IPS-11a (cell line): ENCODE data around the gene TRA2A.
A peak's percentile ranks its signal among the peaks of the same experiment; 100 is the strongest.
"Not testable (repeated sequence)": the region's sequence is repeated elsewhere in the genome, so short reads cannot be mapped to it uniquely, and the experiment has no call there.

Experiments
- H3K4me3 ChIP-seq: one replicate; pipeline ENCODE4 v1.5.1; 2013; ENCODE audit warnings: low read depth, low read length, control low read depth

Gene TRA2A

DNA sequence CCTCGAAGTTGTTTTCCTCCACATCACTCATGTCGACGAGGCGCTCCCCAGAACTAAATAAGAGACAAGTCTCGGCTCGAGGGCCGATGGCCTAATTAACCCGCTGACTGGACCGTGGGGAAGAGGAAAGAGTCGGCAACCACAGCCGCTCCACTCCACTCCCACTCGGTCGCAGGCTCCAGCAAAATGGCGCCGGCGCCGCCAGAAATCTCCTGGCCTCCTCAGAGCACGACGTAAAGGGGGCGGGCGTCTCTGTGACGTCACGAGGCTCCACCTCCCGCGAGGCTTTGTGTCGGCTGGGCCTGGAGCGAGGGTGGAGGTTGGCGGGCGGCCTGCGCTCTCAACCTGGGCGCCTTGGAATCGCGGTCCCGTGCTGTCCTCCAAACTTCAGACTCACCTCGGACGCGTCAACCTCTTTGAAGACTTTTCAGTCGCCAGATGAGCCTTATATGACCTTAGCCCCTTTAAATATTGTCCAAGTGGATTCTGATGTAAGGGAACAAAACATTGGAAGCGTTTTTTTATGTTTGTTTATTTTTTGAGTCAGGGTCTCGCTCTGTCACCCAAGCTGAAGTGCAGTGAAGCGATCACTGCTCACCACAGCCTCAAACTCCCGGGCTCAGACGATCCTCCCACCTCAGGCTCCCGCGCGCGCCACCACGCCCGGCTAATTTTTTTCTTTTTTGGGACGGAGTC, at the start of gene TRA2A:
TSS of gene TRA2A (minus strand) at position 188 of the 696 bp plus-strand sequence. CDS start at position 31, 157 bp downstream.
- H3K4me3 ChIP-seq = peak within 1 kb of the TSS; percentile 96

DNA sequence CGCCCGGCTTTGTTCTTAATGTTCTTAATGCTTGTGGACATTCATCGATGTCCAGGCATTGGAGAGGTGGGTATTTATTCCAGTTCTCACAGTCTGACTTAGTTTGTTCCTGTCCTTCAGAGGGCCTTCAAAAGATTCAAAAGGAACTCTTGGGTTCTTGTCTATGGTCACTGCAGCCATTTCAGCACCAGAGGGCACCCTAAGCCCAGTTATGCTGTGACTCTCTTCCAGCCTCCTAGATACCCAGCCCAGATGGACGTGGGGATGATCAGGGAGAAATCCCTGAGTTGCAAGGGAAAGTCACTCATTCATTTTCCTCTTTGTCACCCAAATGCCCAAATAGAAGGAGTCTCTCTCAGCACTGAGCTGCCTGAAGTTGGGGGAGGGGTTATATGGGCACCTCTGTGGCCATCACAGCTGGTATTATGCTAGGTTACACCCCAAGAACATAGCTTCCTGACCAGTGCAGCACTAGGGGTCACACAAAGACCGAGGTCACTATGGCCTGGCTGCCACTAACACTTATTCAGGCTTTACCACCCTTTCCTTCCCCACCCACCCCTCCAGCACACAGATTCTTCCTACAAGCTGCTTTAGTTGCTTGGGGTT, 38.9 kb upstream of the TRA2A start:
- no peak overlapping the region for H3K4me3 ChIP-seq

DNA sequence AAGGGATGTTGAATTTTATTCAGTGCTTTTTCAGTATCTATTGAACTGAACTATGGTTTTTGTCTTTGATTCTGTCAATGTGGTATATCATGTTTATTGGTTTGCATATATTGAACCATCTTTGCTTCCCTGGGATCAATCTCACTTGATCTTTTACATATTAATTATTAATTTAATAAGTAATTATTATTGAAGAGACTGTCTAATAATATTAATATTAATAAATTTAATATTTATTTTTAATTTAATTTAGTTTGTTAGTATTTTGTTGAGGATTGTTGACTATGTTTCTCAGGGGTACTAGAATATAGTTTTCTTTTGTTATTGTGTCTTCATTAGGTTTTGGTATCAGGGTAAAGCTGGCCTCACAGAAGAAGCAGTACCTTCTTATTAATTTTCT, 26.5 kb upstream of the TRA2A start:
- no peak overlapping the region for H3K4me3 ChIP-seq

DNA sequence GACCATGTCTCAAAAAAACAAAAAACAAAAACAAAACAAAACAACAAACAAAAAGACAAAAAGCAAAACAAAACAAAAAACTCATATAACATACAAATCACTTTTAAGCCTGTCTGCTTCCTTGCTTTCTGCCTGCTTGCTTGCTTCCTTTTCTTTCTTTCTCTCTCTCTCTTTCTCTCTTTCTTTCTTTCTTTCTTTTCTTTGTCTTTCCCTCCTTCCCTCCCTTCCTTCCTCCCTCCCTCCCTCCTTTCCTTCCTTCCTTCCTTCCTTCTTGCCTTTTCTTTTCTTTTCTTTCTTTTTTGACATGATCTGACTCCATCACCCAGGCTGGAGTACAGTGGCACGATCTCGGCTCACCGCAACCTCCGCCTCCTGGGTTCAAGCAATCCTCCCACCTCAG, 15.9 kb upstream of the TRA2A start:
- H3K4me3 ChIP-seq = no peak overlapping the region

DNA sequence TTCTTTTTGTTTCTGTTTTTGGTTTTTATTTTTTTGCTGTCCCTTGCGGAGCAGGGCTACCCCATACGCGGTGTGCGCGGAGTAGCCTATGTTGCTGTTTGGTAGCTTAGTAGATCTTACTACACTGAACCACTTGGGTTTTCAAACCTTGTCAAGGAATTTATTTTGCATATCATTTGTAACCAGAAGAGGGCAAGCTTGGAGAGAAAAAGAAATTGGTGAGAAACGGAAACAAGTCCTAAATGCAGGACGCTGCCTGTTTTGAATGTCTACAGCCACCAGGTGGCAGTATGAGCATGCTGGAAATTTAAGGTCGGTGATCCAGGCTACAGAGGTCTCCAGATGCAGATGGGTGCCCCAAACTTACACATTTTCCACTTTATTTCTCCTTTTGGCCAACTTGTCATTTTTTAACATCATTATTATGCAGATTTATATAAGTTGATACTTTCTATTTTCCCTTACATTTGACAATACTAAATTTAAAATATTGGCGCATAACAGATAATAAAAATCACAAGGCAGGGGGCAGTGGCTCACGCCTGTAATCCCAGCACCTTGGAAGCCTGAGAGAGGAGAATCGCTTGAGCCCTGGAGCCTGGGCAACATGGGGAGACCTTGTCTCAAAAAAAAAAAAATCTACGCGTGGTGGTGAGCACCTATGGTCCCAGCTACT, 15.3 kb upstream of the TRA2A start:
- H3K4me3 ChIP-seq = no peak overlapping the region

DNA sequence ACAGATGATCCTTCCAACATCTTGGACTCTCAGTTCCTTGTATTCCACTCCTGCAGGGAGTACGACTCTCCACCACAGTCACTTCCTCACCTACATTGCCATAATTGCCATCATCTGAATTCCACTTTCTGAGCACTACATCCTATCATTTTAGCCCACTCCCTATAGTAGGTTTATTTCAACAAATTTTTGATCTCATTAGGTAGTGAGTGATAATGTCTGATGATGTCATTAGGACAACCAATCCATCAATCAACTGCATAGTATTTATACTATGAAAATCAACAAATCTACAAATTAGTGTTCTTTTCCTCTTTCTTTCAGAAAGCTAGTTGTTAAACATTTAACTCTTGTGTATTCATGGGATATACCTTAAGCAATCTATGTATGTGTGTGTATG, 13.7 kb upstream of the TRA2A start:
- no peak overlapping the region for H3K4me3 ChIP-seq

DNA sequence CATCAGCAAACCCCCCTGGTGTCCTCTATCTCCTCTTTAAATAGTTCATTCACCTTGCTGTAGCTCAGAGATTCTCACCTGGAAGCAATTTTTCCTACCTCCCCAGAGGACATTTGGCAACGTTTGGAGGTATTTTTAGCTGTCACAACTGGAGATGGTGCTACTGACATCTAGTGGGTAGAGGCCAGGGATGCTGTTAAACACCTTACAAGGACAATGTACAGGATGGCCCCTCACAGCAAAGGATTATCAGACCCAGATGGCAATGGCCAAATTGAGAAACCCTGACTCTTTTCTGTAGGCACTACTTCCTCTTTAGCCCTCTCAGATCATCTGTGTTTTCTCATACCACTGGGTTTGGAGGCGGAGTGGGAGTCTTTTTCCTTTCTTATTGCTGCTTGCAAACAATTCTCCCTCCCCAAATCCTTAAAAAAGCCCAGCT, 13.2 kb upstream of the TRA2A start:
- H3K4me3 ChIP-seq = no peak overlapping the region

DNA sequence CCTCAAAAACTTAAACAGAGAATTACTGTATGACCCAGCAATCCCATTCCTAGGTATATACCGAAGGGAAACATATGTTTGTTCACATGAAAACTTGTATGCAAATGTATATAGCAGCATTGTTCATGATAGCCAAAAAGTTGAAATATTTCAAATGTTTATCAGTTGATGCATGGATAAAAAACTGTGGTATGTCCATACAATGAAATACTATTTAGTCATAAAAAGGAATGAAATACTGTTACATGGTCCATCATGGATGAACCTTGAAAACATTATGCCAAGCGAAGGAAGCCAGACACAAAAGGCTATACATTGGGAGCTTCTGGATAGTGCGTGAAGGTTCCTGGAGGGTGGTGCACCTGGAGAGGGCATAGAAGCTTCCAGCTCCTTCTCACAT, 11.0 kb upstream of the TRA2A start:
- H3K4me3 ChIP-seq = no peak overlapping the region

DNA sequence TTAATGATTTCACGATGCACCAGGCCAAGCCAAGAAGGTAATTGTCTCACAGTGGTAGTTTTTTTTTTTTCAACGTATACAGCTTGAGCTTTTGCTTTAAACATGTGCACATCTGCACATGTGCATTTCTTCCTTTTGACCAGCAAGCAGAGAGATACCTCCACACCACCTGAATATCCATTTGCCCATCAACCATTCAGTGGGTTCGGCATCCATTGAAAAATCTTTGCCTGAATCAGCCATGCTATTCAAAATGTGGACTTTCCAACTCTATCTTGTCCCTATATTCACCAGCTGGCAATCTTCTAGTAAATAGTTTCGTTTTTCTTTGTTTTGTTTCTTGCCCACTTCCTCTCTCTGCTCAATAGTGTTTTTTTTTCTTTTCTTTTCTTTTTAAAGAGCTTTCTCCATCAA, 7.7 kb upstream of the TRA2A start:
- no peak overlapping the region for H3K4me3 ChIP-seq

DNA sequence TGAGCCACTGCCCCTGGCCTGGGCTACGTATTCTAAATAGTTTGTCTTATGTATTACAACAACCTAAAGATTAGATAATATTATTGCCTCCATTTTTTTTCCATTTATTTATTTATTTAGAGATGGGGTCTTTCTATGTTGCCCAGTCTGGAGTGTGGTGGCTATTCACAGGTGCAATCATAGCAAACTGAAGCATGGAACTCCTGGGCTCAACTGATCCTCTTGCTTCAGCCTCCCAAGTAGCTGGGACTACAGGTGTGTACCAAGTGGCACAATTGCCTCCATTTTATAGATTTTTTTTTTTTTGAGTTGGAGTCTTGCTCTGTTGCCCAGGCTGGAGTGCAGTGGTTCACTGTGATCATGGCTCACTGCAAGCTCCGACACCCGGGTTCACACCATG, 6.5 kb upstream of the TRA2A start:
- no peak overlapping the region for H3K4me3 ChIP-seq

DNA sequence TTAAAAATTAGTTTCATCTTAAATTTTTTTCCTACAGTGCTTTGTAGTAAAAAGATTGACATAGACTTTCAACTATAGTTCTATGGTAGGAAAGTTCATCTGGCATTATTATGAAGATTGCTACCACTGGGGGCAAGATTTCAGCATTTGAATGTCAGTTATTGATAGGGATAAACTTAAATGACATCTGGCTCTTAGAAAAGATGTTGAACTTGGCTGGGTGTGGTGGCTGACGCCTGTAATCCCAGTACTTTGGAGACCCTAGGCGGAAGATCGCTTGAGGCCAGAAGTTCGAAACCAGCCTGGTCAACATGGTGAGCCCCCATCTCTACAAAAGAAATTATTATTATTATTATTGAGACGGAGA, 1.4 kb upstream of the TRA2A start:
- H3K4me3 ChIP-seq = no peak overlapping the region

DNA sequence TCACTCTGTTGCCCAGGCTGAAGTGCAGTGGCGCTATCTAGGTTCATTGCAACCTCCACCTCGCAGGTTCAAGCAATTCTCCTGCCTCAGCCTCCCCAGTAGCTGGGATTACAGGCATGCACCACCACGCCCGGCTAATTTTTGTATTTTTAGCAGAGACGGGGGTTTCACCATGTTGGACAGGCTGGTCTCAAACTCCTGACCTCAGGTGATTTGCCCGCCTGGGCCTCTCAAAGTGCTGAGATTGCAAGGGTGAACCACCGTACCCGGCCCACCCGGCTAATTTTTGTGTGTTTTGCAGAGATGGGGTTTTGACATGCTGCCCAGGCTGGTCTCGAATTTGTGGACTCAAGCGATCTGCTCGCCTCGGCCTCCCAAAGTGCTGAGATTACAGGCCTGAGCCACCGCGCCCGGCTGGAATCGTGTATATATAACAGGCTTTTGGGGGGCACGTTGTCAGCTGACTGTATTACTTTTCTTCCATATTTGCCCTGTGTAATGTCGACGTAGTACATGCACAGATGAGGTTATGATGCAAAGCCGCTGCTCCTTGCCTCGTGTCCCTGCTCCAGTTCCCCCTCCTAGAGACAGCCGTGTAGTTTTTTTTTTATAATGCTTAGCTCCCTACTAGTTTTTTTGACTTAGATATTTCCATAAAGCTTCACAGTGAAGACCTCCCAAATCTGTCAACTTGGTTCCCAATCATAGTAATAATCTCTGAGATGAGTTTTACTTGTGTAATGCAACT, 883 bp upstream of the TRA2A start:
- H3K4me3 ChIP-seq = no peak overlapping the region

DNA sequence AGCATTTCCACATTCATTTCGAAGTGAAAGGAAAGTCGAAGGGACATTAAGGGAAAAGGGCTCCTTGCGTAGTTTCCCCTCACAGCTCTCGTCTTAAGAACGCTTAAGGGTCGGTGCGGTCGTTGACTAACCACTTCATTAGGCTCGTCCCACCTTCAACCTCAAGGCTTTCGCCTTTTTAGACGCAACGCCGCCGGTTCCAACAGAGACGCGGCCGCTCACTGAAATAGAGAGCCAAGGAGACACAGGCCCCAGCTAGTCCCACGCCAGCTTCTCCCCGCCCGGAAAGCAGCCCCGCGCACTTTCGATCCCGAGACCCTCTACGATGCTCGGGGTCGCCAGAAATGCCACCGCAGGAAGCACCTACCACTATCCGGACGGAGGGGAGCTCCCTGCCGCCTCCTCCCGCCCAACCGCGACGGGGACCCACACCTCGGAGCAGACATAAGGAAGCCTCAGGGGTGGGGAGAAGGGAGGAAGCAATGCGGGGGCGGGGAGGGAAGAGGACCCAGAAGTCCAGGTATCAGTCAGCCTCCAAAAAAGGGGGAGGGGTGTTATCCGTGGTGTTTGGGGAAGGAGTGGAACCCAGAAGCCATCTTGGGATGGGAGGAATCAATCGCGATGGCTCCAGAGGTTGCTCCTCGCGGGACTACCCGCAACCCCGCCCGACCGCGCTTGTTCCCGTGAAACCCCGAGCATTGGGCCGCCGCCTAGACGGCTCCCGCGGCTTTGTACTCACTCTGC, 559 bp downstream of the TRA2A start:
- H3K4me3 ChIP-seq = peak overlapping the region; percentile 96

DNA sequence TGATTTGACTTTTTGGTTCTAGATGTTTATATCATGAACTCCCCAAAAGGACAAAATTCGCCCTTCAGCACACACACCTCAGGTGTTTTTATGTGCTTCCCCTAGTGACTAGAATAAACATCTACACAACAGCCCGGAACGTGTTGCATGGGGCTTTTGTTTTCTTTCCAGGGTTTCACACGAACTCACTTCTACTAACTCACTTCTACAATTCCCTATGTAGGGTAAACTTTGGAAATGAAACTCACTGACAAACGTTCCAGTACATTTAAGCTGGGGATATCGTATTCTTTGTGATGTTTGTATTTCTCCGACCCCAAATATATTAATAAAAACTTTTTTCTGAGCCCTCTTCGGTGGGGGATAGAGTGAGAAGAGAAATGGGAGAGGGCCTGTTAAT, 1.4 kb downstream of the TRA2A start:
- H3K4me3 ChIP-seq = peak overlapping the region; percentile 96

DNA sequence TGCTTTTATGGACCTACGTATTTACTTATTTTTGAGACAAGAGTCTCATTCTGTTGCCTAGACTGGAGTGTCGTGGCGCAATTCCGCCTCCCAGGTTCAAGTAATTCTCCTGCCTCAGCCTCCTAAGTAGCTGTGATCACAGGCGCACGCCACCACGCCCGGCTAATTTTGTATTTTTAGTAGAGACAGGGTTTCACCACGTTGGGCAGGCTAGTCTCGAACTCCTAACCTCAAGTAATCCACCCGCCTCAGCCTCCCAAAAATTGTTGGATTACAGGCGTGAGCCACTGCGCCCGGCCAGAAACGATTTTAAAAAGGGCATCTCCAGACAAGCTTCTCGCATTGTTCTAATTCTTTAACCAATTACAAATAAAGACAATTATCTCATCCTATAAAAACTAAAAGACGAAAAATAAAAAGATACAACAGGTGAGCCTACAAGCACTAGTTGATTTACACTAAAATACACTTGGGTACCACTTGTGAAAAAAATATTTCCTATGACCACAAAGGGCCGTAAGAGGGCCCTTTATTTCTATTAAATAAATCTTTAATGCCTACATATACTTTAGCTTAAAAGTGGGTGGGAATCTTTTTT, 2.4 kb downstream of the TRA2A start:
- peak overlapping the region; percentile 96 for H3K4me3 ChIP-seq

DNA sequence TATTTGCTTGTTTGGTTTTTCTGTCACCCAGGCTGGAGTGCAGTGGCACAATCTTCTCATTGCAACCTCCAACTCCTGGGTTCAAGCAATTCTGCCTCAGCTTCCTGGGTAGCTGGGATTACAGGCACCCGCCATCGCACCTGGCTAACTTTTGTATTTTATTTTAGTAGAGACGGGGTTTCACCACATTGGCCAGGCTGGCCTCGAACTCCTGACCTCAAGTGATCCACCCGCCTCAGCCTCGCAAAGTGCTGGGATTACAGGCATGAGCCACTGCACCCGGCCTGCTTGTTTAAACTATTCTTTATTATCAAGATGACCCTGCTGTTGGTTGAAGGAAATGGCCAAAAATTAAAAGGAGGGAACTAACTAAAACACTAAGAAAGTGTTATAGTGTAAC, 6.2 kb downstream of the TRA2A start:
- H3K4me3 ChIP-seq = not testable (repeated sequence)

DNA sequence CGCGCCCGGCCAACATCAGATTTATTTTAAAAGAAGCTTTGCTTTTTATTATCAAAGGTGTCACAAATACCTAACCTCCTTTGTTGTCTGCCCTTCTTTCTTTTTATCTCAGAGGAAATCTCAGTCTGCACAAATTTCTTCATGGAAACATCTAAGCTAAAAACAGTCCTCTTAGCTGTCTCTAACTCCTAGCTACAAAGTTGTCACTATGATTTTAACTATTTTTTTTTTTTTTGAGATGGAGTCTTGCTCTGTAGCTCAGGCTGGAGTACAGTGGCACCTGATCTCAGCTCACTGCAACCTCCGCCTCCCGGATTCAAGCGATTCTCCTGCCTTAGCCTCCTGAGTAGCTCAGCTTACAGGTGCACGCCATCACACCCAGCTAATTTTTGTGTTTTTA, 7.3 kb downstream of the TRA2A start:
- H3K4me3 ChIP-seq = no peak overlapping the region

DNA sequence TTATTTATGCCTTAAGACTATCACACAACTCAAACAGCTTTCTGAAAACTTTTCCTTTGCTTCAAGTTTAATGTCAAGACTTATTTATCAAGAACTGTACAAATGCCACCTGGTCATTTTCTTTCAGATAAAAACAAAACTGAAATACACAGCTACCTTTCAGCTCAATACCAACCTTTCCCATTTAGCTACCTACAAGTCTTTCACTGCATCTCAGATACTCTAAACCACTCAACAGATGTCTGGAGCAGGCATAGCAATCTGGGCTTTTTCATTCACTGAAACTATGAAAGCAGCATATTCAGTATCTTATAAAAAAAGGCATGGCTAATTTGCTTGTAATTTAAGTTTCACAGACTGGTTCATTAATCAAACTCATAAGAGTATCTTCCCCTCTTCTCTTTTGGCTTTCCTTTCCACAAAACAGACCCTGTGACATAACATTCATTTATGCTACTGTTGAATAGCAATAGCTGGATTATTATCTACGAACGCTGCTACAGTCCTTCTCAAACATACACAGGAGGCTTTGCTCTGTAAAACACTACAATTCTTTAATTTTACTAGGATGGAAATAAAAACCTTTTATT, 8.2 kb downstream of the TRA2A start:
- no peak overlapping the region for H3K4me3 ChIP-seq

DNA sequence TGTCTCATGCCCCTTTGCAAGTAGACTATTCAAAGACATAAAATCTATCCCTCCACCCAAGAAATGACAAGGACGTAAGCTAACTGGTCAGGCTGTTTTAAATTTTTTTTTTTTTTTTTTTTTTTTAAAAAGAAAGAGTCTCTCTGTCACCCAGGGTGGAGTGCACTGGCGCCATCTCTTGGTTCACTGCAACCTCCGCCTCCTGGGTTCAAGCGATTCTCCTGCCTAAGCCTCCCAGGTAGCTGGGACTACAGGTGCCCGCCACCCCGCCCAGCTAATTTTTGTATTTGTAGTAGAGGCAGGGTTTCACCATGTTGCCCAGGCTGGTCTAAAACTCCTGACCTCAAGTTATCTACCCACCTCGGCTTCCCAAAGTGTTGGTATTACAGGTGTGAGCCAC, 11.2 kb downstream of the TRA2A start:
- H3K4me3 ChIP-seq = no peak overlapping the region

DNA sequence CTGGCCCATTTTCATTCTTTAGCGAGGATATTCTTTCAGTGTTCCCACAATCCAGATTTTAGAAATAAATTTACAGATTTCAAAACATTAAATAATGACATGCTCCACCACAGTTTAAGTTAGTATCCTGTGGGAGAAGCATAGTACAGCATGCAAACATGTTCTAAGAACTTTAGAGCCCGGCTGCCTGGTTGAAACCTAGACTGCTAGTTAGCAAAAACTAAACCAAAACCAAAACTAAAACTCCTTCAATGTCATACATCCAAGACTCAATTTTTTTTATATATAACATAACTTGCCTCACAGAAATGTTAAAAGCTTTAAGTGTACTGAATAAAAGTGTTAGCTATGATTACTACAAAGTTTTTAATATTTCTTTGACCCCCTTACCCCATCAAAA, 17.0 kb downstream of the TRA2A start:
- no peak overlapping the region for H3K4me3 ChIP-seq
